Activated T-cell treated with anti-CD3 and anti-CD28 coated beads, Interleukin-2, amount 50 U/mL, for 72 hours (primary cell): ENCODE data around the gene SMYD5. TPM values are rescaled to one million over a fixed set of nuclear protein-coding genes. Genes with fewer than 3 reads are reported as not detected.

Experiments
- ATAC-seq, 2 donors: fragments of 150-1000 bp; cut with Tn5 transposase; replicated peaks in 1 of 2; 2 replicates each; pipeline ENCODE4 v1.10.0; 2021; ENCODE audit warnings: moderate library complexity in 2 of 2, mild to moderate bottlenecking in 1 of 2
- DNase-seq, 2 donors: peaks; one replicate each; pipeline ENCODE4 v3.0.0; 2021 to 2022; ENCODE audit warnings: mixed read lengths in 1 of 2
- H3K27ac Mint-ChIP-seq: one replicate; pipeline ENCODE4 v1.8.0; 2022; ENCODE audit warnings: mild to moderate bottlenecking, moderate library complexity, mixed read lengths
- H3K27me3 Mint-ChIP-seq: one replicate; pipeline ENCODE4 v1.8.0; 2022; ENCODE audit warnings: low read depth, mixed read lengths
- H3K36me3 Mint-ChIP-seq, 2 donors: one replicate each; pipeline ENCODE4 v1.8.0; 2022; ENCODE audit warnings: mixed read lengths in 2 of 2, mild to moderate bottlenecking in 1 of 2; ENCODE audit not compliant: insufficient read depth in 2 of 2
- H3K4me1 Mint-ChIP-seq: one replicate; pipeline ENCODE4 v1.8.0; 2022; ENCODE audit warnings: low read depth, mixed read lengths
- H3K4me3 Mint-ChIP-seq, 2 donors: one replicate each; pipeline ENCODE4 v1.8.0; 2022; ENCODE audit warnings: mild to moderate bottlenecking in 2 of 2, mixed read lengths in 2 of 2, moderate library complexity in 2 of 2
- H3K9me3 Mint-ChIP-seq, 2 donors: one replicate each; pipeline ENCODE4 v1.8.0; 2022; ENCODE audit warnings: mixed read lengths in 2 of 2
- total RNA-seq, 2 donors: library from RNA; stranded (reverse); gene quantifications; one replicate each; pipeline ENCODE4 v1.2.3, GENCODE V29; 2022

The SMYD5 gene
- total RNA-seq, 2 donors from 2014 or later = 32.5 to 35.4 TPM

DNA sequence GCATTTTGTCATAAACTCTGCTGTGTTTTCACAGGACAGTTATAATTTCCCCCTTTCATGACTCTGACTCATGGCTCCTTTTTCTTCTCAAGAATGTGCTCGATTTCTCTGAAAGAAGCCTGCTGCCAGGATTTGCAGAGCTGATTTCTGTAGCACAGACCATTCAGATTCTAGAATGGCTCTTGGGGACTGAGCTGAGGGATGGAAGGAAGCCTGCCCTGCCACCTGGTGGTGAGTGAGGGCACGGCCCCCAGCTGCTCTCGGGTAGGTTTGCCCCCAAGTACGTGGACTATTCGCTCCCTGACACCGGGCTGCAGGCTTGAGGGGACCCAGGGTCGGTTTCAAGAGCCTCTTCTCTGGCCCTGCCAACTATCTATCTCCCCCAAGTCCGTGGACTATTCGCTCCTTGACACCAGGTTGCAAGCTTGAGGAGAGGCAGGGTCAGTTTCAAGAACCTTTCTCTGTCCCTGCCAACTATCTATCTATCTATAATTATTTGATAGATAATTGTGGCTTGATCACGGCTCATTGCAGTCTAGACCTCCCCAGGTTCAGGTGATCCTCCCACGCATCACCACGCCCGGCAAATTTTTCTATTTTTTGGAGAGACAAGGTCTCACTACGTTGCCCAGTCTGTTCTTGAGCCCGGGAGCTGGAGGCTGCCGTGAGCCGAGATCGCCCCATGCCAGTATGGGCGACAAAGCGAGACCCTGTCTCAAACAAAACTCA is 1.4 kb upstream of the SMYD5 start:
- H3K27ac Mint-ChIP-seq = no peak overlapping the region
- ATAC-seq = peak; percentile 69 to 75
- DNase-seq = peak; percentile 82 to 83
- H3K4me1 Mint-ChIP-seq = peaks cover 40% of the 10 kb centered on the region
- peak overlapping the region in 1 of 2 donors; percentile 93 for H3K4me3 Mint-ChIP-seq
- H3K27me3 Mint-ChIP-seq = peaks cover 4% of the 10 kb centered on the region
- peaks cover 1 to 2% of the 10 kb centered on the region in 2 donors for H3K36me3 Mint-ChIP-seq
- H3K9me3 Mint-ChIP-seq = no peaks in the 10 kb centered on the region

- H3K36me3 Mint-ChIP-seq = peaks cover 1 to 2% of the 10 kb centered on the region in 2 donors
- H3K27me3 Mint-ChIP-seq = no peaks in the 10 kb centered on the region
- H3K9me3 Mint-ChIP-seq = no peaks in the 10 kb centered on the region
- no peak for ATAC-seq
- peak overlapping the region; percentile 40 for H3K27ac Mint-ChIP-seq
- H3K4me3 Mint-ChIP-seq = peak overlapping the region; percentile 93 to 97
- no peak for DNase-seq
- H3K4me1 Mint-ChIP-seq = peaks cover 44% of the 10 kb centered on the region
Measured at GRCh38 chr2:73215254-73215653, 1.2 kb downstream of the SMYD5 start.

GRCh38 chr2:73217160-73217559 is 3.1 kb downstream of the SMYD5 start:
- no peak for ATAC-seq
- Mint-ChIP-seq H3K27me3 (no peaks in the 10 kb centered on the region), H3K27ac (peak overlapping the region; percentile 61), H3K36me3 (peaks cover 1 to 2% of the 10 kb centered on the region in 2 donors), H3K4me3 (no peak overlapping the region), H3K9me3 (no peaks in the 10 kb centered on the region), H3K4me1 (peaks cover 44% of the 10 kb centered on the region)
- no peak for DNase-seq

DNA sequence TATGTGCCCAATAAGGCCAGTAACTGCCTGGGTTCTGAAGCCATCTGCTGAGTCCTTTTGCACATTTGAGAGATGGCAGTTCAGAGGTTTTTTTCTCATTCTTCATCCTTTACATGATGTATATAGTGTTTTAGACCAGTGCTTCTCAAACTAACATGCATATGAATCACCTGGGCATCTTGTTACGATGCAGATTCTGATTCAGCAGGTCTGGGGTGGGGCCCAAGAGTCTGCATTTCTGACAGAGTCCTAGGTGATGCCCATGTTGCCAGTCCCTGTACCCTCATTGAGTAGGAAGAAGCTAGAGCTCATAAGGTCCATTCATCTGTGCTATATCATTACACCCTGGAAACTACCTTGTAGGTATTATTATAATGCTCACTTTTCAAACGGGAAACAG is 3.8 kb downstream of the SMYD5 start:
- ATAC-seq (no peak), DNase-seq (no peak)
- H3K36me3 Mint-ChIP-seq = peaks cover 1 to 2% of the 10 kb centered on the region in 2 donors
- no peak overlapping the region for H3K4me3 Mint-ChIP-seq
- peaks cover 43% of the 10 kb centered on the region for H3K4me1 Mint-ChIP-seq
- H3K9me3 Mint-ChIP-seq = no peaks in the 10 kb centered on the region
- H3K27ac Mint-ChIP-seq = no peak overlapping the region
- no peaks in the 10 kb centered on the region for H3K27me3 Mint-ChIP-seq

- DNase-seq (no peak), ATAC-seq (no peak)
- Mint-ChIP-seq H3K27ac (no peak overlapping the region), H3K27me3 (no peaks in the 10 kb centered on the region), H3K9me3 (no peaks in the 10 kb centered on the region), H3K4me3 (no peak overlapping the region), H3K36me3 (peaks cover 1 to 2% of the 10 kb centered on the region in 2 donors), H3K4me1 (peaks cover 38% of the 10 kb centered on the region)
Measured at GRCh38 chr2:73218298-73218697, 4.3 kb downstream of the SMYD5 start.

GRCh38 chr2:73223821-73224220 is 9.8 kb downstream of the SMYD5 start:
- Mint-ChIP-seq H3K4me3 (no peak overlapping the region), H3K4me1 (peaks cover 8% of the 10 kb centered on the region), H3K27me3 (no peaks in the 10 kb centered on the region), H3K9me3 (no peaks in the 10 kb centered on the region), H3K36me3 (no peaks in the 10 kb centered on the region), H3K27ac (no peak overlapping the region)
- ATAC-seq (no peak), DNase-seq (no peak)

GRCh38 chr2:73225513-73226360 is 11.7 kb downstream of the SMYD5 start:
- Mint-ChIP-seq H3K27me3 (no peaks in the 10 kb centered on the region), H3K4me3 (no peak overlapping the region), H3K27ac (peak overlapping the region; percentile 28), H3K9me3 (no peaks in the 10 kb centered on the region), H3K36me3 (no peaks in the 10 kb centered on the region), H3K4me1 (peaks cover 8% of the 10 kb centered on the region)
- DNase-seq = no peak
- ATAC-seq = no peak

- no peaks in the 10 kb centered on the region for H3K27me3 Mint-ChIP-seq
- no peak for ATAC-seq
- H3K9me3 Mint-ChIP-seq = no peaks in the 10 kb centered on the region
Measured at GRCh38 chr2:73227086-73227485, 13.0 kb downstream of the SMYD5 start.

GRCh38 chr2:73228631-73229030 is 14.6 kb downstream of the SMYD5 start:
- peaks cover 5% of the 10 kb centered on the region for H3K4me1 Mint-ChIP-seq
- no peak overlapping the region for H3K27ac Mint-ChIP-seq
- no peaks in the 10 kb centered on the region for H3K27me3 Mint-ChIP-seq
- no peaks in the 10 kb centered on the region for H3K9me3 Mint-ChIP-seq
- no peak overlapping the region for H3K4me3 Mint-ChIP-seq
- no peak for ATAC-seq
- DNase-seq = no peak
- H3K36me3 Mint-ChIP-seq = no peaks in the 10 kb centered on the region

More at GRCh38 chr2:73227086-73227485, 13.0 kb downstream of the SMYD5 start:
- peaks cover 8% of the 10 kb centered on the region for H3K4me1 Mint-ChIP-seq
- DNase-seq = no peak
- H3K36me3 Mint-ChIP-seq = no peaks in the 10 kb centered on the region
- no peak overlapping the region for H3K4me3 Mint-ChIP-seq
- no peak overlapping the region for H3K27ac Mint-ChIP-seq

DNA sequence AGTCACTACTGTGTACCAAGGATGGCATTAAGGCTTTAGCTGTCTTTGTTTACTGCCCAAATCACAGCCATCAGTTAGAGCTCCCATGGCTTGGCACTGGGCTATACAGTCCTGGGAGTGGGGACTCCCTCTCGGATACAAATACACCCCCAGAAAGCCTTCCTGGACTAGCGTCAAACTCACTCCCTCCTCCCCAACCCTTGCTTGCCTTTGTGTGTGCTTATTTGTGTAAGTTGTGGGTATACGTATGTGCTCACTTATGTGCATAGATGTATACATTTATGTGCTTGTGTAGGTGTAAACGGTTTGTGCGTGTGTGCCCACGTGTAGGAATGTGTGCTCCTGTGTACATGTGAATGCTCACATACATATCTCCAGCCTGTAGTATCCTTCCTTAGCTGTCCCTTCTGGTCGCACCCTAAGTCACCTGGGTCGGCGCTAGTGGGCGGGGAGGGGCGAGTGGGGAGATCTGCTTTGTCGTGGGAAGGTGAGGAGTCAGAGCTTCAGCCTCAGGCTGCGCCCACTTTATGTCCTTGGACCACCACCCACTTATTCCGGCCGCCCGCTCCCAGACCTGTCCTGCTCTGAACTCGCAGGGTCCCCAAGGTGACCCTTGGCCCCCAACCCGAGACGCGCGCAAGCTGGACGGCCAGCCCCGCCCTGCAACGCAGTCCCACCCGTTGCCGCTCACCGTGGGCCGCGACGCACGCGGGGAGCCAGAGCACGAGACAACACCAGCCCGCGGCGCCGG is 18.5 kb downstream of the SMYD5 start:
- H3K4me3 Mint-ChIP-seq = peak overlapping the region; percentile 96 to 97
- no peaks in the 10 kb centered on the region for H3K9me3 Mint-ChIP-seq
- DNase-seq = peak; percentile 39 to 45
- H3K27ac Mint-ChIP-seq = peak overlapping the region; percentile 6
- H3K36me3 Mint-ChIP-seq = peaks cover 3 to 8% of the 10 kb centered on the region in 2 donors
- H3K4me1 Mint-ChIP-seq = peaks cover 29% of the 10 kb centered on the region
- no peak for ATAC-seq
- H3K27me3 Mint-ChIP-seq = no peaks in the 10 kb centered on the region

DNA sequence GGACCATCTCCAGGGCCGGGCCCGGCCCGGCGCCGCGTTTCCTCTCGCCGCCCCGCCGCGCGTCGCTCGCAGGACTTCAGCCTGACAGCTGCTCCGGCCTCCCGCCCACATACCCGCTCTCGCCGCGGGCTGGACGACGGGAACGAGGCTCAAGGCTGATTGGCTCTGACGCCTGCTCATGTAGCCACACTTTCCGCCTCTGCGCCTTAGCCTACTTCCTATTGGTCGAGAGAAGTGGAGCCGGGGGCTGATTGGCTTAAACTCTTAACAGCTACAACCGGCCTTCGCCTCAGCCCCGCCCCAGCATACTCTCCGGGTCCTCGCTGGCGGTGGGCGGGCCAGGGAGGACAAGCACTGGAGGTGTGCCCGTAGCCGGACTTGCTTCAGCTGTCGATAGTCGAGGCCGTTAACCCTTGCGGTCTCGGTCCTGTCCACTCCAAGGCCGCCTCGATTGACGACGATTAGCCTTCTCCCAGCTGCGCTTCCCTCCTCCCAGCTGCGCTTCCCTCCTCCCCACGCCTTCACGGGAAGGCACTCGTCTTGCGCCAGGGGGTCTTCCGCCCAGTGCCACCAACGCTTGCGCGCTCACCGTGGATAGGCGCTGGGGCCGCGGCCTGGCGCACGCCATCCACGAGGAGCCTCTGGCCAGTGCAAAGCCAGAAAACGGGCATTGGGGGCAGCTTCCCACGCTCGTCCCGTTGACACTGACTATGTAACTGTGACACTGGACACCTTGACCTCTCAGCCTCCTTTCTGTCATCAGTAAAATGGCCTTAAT is 19.3 kb downstream of the SMYD5 start, which contains the start of gene PRADC1:
Gene PRADC1, minus strand, starts transcription at position 86 of the 778 bp plus-strand sequence. Its CDS starts 79 bp downstream, at position 7.
- Mint-ChIP-seq H3K36me3 (peaks cover 4 to 8% of the 10 kb centered on the region in 2 donors), H3K4me3 (peak within 1 kb of the TSS; percentile 96 to 97), H3K27ac (peak within 1 kb of the TSS; percentile 96), H3K4me1 (peaks cover 32% of the 10 kb centered on the region), H3K27me3 (no peaks in the 10 kb centered on the region), H3K9me3 (no peaks in the 10 kb centered on the region)
- ATAC-seq (peak; percentile 90 to 91), DNase-seq (peak; percentile 95 to 97)
